Measurements from ENCODE around the gene CFAP299.

Gene CFAP299

DNA sequence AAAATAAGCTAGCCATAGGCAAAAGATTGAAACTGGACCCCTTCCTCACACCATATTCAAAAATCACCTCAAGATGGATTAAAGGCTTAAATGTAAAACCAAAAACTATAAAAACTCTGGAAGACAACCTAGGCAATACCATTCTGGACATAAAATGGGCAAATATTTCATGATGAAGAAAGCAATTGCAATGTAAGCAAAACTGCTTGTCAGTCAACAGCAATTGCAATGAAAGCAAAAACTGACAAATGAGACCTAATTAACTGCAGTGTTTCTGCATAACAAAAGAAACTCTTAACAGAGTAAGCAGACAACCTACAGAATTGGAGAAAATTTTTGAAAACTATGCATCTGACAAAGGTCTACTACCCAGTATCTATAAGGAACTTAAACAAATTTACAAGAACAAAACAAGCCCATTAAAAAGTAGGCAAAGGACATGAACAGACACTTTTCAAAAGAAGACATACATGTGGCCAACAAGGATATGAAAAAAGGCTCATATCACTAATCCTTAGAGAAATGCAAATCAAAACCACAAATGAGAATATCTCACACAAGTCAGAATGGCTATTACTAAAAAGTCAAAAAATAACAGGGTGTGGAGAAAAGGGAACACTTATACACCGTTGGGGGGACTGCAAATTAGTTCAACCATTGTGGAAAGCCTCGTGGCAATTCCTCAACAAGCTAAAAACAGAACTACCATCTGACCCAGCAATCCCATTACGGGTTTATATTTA is 46.7 kb downstream of the CFAP299 start:
- Histone ChIP-seq H3K4me3 (no peak overlapping the region), H3K4me2 (no peak overlapping the region)
- TF ChIP-seq Cebpa-rat (IDR thresholded peaks at IDR 0.05), result no peak

DNA sequence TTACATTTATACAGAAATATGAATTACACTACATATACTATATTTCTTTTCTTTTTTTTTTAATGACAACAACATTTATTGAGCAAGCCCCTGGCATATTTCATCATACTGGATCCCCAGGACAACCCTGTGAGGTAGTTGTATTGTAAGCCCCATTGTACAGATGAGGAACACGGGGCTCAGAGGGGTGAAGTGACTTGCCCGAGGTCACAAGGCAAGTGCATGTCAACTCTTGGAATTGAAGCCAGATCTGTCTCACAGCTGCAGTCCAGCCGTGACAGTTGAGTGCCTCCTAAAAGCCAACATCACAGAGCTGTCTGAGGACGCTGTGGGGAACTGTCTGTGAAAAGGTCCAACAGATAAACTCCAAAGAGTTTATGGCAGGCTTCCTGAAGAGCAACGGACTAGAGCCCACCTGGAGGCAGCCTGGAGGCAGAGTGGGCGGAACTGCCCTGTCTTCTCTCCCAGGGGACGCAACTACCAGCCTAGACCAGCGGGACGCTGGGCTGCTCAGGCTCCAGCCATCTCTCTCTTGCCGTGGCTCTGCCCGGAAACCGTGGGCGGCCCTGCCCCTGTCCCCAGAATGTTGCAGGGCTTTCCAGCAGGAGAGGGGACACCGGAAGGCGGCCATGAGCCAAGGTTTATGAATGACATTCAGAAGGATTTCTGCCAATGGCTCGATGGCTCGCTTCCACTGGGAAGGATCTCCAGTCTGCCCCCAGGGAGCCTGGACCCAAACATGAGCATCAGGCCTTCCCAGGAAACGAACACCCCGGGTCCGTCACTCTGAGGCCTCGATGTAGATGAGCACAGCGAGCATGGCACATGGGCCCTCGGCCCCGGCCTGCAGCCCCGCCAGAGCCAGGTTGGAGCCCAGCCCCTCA is 50.1 kb downstream of the CFAP299 start:
- H3K27me3 ChIP-seq, result no peaks in the 10 kb centered on the region
- no peaks in the 10 kb centered on the region for H3K4me1 ChIP-seq
- peaks cover 18 to 36% (median 28%) of the 10 kb centered on the region in 11 experiments for H3K9me3 ChIP-seq (replicated peaks in 1 of 11)
- no peak for TF ChIP-seq Cebpa-rat (IDR thresholded peaks at IDR 0.05)
- no peak overlapping the region for H3K4me3 ChIP-seq
- H3K9ac ChIP-seq, result no peak overlapping the region
- H4K20me1 ChIP-seq, result no peaks in the 10 kb centered on the region
- H3K27ac ChIP-seq, result no peak overlapping the region
- H3K36me3 ChIP-seq, result no peaks in the 10 kb centered on the region
- H3K4me2 ChIP-seq, result no peak overlapping the region

More for the DNA sequence above, 46.7 kb downstream of the CFAP299 start:
- no peaks in the 10 kb centered on the region for H3K4me1 ChIP-seq
- no peaks in the 10 kb centered on the region for H3K27me3 ChIP-seq
- H3K9ac ChIP-seq, result no peak overlapping the region
- no peaks in the 10 kb centered on the region for H3K36me3 ChIP-seq
- no peak overlapping the region for H3K27ac ChIP-seq
- H3K9me3 ChIP-seq (replicated peaks in 1 of 11), result peaks cover 18 to 29% (median 23%) of the 10 kb centered on the region in 11 experiments
- no peaks in the 10 kb centered on the region for H4K20me1 ChIP-seq

DNA sequence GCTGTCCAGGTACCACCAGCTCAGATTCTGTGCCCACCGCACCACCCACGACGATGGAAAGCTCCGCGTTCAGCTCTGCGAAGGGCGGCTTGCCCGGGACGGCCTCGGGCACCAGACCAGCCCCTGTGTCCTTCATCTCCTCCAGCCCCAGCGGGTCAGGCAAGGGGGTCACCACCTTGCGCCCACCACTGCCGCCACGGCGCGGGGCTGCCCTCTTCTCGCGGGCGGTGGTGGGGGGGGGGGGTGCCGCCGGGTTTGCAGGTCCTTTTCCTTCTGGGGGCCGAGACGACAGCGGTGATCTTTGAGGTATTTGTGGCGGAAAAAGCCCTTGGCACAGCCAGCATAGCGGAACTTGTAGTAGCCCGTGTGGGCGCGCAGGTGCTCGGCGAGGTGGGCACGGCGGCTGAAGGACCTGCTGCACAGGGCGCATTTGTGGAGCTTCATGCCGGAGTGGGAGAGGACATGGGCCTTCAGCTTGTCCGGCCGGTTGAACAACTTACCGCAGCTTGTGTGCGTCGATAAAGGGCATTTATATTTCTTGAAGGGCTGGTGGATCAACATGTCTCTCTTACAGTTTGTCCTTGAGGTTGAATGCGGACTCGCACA is 50.9 kb downstream of the CFAP299 start:
- H3K4me2 ChIP-seq, result no peak overlapping the region
- no peaks in the 10 kb centered on the region for H3K27me3 ChIP-seq

DNA sequence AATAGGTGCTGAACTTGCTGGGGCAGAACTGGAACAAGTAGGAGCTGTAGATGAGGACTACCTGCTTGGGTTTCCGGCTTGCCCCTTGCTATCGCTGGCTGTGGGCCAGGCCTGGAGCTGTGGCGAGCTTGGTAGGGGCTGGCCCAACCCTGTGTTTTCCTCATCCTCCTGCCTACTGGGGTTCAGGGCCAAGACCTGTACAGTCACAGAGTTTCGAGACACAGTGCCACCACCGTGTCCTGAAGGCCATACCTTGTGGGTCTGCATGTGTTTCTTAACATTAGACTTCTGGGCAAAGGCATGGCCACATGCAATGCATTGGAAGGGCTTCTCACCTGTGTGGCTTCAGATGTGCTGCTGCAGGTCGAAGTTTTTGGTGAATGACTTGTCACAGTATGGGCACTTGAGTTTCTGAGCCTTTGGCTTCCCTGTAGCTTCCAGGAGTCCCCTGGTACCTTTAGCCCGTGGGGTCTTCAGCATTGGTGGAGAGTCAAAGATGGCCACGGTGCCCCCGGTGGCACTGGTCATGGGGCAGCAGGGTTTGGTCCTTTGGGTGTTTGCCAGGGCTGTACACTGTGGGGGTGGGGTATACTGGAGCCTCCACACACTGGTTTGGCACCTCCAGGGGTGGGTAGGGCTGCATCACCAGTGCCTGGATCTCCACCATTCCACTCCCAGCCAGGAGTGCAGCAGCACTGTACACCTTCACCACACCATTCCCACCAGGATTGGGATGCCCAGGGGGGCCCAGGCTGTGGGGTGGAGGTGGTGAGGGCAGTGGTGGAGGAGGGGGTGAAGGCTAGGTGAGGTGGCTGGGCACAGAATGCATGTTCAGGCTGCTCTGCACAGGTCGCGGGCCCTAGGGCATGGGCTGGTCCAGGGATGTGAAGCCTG is 52.1 kb downstream of the CFAP299 start:
- TF ChIP-seq Cebpa-rat (IDR thresholded peaks at IDR 0.05), result no peak
- Histone ChIP-seq H3K36me3 (no peaks in the 10 kb centered on the region), H3K4me2 (no peak overlapping the region), H3K4me1 (no peaks in the 10 kb centered on the region), H3K27me3 (no peaks in the 10 kb centered on the region), H3K4me3 (no peak overlapping the region), H3K9ac (no peak overlapping the region), H3K27ac (no peak overlapping the region), H4K20me1 (no peaks in the 10 kb centered on the region), H3K9me3 (replicated peaks in 1 of 11) (peaks cover 18 to 30% (median 26%) of the 10 kb centered on the region in 11 experiments)

More for the DNA sequence above, 50.9 kb downstream of the CFAP299 start:
- Histone ChIP-seq H3K36me3 (no peaks in the 10 kb centered on the region), H3K4me3 (no peak overlapping the region), H4K20me1 (no peaks in the 10 kb centered on the region), H3K9ac (no peak overlapping the region), H3K4me1 (no peaks in the 10 kb centered on the region), H3K9me3 (replicated peaks in 1 of 11) (peaks cover 18 to 36% (median 28%) of the 10 kb centered on the region in 11 experiments), H3K27ac (no peak overlapping the region)
- TF ChIP-seq Cebpa-rat (IDR thresholded peaks at IDR 0.05), result no peak

DNA sequence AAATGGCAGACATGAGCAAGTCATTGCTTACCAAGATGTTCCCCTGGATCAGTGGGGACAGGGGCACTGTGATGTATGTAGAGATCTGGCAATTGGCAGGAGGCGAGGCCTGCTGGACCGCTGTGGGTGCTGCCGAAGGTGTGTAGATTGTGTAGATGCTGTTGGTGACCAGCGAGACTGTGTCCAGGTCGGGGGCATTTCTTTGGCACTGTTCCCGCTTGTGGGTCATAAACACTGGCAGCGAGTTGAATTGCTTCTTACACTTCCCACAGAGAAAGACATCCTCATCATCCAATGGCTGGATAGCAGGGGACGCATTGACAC is 52.7 kb downstream of the CFAP299 start:
- Histone ChIP-seq H3K4me3 (no peak overlapping the region), H3K9ac (no peak overlapping the region), H3K36me3 (no peaks in the 10 kb centered on the region), H3K9me3 (replicated peaks in 1 of 11) (peaks cover 18 to 30% (median 25%) of the 10 kb centered on the region in 11 experiments), H3K27me3 (no peaks in the 10 kb centered on the region), H4K20me1 (no peaks in the 10 kb centered on the region), H3K27ac (no peak overlapping the region), H3K4me1 (no peaks in the 10 kb centered on the region), H3K4me2 (no peak overlapping the region)
- no peak for TF ChIP-seq Cebpa-rat (IDR thresholded peaks at IDR 0.05)

DNA sequence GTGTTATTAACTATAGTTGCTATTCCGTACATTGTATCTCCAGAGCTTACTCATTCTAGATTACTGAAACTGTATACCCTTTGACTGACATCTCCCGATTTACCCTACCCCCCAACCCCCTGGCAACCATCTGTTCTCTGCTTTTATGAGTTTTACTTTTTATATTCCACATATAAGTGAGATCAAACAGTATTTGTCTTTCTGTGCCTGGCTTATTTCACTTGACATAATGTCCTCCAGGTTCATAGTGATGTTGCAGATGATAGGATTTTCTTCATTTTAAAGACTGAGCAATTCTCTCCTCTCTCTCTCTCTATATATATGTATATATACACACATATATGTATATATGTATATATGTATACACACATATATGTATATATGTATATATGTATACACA is 54.6 kb downstream of the CFAP299 start:
- Histone ChIP-seq H3K9ac (no peak overlapping the region), H3K27ac (no peak overlapping the region), H3K27me3 (no peaks in the 10 kb centered on the region), H3K9me3 (replicated peaks in 1 of 11) (peaks cover 18 to 36% (median 28%) of the 10 kb centered on the region in 11 experiments), H4K20me1 (no peaks in the 10 kb centered on the region), H3K4me3 (no peak overlapping the region), H3K4me1 (no peaks in the 10 kb centered on the region), H3K4me2 (no peak overlapping the region), H3K36me3 (no peaks in the 10 kb centered on the region)
- no peak for TF ChIP-seq Cebpa-rat (IDR thresholded peaks at IDR 0.05)

DNA sequence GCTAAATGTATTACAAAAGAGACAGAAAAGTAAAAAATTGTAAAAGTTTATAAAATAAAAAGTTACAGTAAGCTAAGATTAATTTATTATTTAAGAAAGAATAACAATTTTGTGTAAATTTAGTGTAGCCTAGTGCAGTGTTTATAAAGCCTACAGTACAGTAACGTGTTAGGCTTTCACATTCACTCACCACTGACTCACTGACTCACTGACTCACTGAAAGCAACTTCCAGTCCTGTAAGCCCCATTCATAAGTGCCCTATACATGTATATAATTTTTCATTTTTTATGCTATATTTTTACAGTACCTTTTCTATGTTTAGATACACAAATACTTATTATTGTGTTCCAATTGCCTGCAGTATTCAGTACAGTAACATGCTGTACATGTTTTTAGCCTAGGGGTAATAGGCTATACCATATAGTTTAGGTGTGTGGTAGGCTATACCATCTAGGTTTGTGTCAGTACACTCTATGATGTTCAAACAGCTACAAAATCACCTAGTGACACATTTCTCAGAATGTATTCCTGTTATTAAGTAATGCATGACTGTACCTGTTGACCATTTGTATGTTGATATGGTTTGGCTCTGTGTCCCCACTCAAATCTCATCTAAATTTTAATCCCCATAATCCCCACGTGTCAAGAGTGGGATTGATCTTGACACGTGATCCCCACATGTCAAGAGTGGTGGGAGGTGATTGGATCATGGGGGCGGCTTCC is 57.9 kb downstream of the CFAP299 start:
- no peak for TF ChIP-seq Cebpa-rat (IDR thresholded peaks at IDR 0.05)
- Histone ChIP-seq H3K27ac (no peak overlapping the region), H4K20me1 (no peaks in the 10 kb centered on the region)

DNA sequence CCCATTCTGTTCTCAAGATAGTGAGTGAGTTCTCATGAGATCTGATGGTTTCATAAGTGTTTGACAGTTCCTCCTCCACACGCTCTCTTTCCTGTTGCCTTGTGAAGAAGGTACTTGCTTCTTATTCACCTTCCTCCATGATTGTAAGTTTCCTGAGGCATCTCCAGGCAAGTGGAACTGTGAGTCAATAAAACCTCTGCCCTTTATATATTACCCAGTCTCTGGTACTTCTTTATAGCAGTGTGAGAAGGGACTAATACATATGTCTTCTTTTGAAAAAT is 58.4 kb downstream of the CFAP299 start:
- H3K4me3 ChIP-seq, result no peak overlapping the region
- H3K36me3 ChIP-seq, result no peaks in the 10 kb centered on the region
- H3K9me3 ChIP-seq (replicated peaks in 1 of 11), result peaks cover 0 to 11% (median 0%) of the 10 kb centered on the region in 11 experiments; a peak in 4 of 22 replicates
- TF ChIP-seq Cebpa-rat (IDR thresholded peaks at IDR 0.05), result no peak
- H3K27ac ChIP-seq, result no peak overlapping the region
- no peaks in the 10 kb centered on the region for H3K27me3 ChIP-seq
- H3K4me1 ChIP-seq, result no peaks in the 10 kb centered on the region
- H3K9ac ChIP-seq, result no peak overlapping the region
- H4K20me1 ChIP-seq, result no peaks in the 10 kb centered on the region
- H3K4me2 ChIP-seq, result no peak overlapping the region

More for the DNA sequence above, 57.9 kb downstream of the CFAP299 start:
- H3K36me3 ChIP-seq, result no peaks in the 10 kb centered on the region
- H3K4me3 ChIP-seq, result no peak overlapping the region
- no peak overlapping the region for H3K4me2 ChIP-seq
- peaks cover 0 to 11% (median 0%) of the 10 kb centered on the region in 11 experiments; a peak in 4 of 22 replicates for H3K9me3 ChIP-seq (replicated peaks in 1 of 11)
- H3K27me3 ChIP-seq, result no peaks in the 10 kb centered on the region
- H3K4me1 ChIP-seq, result no peaks in the 10 kb centered on the region
- H3K9ac ChIP-seq, result no peak overlapping the region

Data from BLaER1 treated with 17β-estradiol and CSF1 and Interleukin-3, amounts not matched to agents 10 nM and 100 nM (cell line).